Measurements from ENCODE around the gene AGAP1. TPM values are rescaled to one million over a fixed set of nuclear protein-coding genes. Genes with fewer than 3 reads are reported as not detected.
A peak's percentile ranks its signal among the peaks of the same experiment; 100 is the strongest.

Gene AGAP1
- total RNA-seq, 1 donor, result 18.5 TPM

DNA sequence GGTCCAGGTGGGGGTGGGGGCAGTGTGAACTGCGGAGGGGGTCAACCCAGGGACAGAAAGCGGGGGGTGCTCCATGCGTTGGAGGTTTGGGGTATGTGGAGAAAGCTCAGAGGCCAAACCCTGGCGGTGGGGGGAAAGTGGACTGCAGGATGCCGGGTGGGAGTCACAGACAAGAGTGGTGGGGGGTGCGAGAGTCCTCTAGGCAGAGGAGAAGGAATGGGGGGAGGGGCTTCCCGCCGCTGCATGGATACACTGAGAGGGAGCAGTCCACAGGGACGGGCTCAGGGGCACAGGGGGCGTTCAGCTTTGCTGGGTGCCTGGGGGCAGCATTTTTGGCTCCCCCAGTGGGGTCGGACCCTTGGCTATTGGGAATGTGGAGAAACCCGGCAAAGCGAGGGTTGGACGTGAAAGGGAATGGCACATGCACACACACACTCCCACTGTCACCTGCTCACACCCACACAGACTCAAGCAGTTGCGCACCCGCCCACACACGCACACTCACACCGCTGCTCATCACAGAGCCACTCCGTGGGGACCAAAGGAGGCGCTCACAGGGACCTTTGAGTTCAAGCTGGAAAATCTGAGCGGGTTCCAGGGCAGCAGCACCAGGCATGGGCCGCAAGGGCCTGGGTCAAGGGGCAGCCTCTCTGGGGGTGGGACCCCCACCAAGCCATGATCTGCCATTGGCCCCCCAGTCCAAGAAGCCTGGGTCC lies 666.7 kb downstream of the AGAP1 start:
- H3K79me2 ChIP-seq (ENCODE audit: insufficient read depth, low read length), result no peaks in the 10 kb centered on the region
- TF ChIP-seq, protein P1, sequence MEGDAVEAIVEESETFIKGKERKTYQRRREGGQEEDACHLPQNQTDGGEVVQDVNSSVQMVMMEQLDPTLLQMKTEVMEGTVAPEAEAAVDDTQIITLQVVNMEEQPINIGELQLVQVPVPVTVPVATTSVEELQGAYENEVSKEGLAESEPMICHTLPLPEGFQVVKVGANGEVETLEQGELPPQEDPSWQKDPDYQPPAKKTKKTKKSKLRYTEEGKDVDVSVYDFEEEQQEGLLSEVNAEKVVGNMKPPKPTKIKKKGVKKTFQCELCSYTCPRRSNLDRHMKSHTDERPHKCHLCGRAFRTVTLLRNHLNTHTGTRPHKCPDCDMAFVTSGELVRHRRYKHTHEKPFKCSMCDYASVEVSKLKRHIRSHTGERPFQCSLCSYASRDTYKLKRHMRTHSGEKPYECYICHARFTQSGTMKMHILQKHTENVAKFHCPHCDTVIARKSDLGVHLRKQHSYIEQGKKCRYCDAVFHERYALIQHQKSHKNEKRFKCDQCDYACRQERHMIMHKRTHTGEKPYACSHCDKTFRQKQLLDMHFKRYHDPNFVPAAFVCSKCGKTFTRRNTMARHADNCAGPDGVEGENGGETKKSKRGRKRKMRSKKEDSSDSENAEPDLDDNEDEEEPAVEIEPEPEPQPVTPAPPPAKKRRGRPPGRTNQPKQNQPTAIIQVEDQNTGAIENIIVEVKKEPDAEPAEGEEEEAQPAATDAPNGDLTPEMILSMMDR (IDR thresholded peaks at IDR 0.05; ENCODE audit: extremely low read depth, low read depth, low read length), result no peak
- no peak overlapping the region for H3K4me2 ChIP-seq (ENCODE audit: insufficient read depth, low read length)
- no peaks in the 10 kb centered on the region for H3K36me3 ChIP-seq (ENCODE audit: insufficient read depth, low read length)
- H3K4me3 ChIP-seq (ENCODE audit: insufficient read depth, low read length), result no peak overlapping the region
- no peak overlapping the region for H3K27ac ChIP-seq (ENCODE audit: low read depth, low read length)
- H3K27me3 ChIP-seq (ENCODE audit: insufficient read depth, low read length), result peaks cover 37% of the 10 kb centered on the region
- no peak overlapping the region for H2AFZ ChIP-seq (ENCODE audit: low read length)
- H3K4me1 ChIP-seq (ENCODE audit: insufficient read depth, low read length), result no peaks in the 10 kb centered on the region
- H3K9me3 ChIP-seq (ENCODE audit: low read depth, low read length), result no peaks in the 10 kb centered on the region
- no peaks in the 10 kb centered on the region for H4K20me1 ChIP-seq (ENCODE audit: insufficient read depth, low read length)
- peak; percentile 82 for DNase-seq (ENCODE audit: insufficient read length, low spot score, missing footprints)

DNA sequence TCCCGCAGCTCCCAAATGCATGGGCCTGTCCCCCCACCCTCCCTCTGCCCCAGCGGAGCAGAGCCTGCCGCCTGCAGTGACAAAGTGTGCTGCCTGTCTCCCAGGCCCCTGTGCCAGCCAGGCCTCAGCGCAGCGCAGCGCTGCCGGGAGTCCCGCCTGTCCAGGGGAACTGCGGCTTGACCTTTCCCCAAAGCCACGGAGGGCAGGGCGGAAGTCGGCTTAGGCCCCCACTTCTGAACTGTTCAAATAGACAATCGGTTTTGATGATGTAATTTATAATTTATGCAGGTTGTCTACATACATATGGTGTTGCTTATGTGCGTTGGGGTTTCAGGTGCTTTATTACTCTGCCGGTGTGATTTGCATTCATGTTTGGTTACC lies 667.2 kb downstream of the AGAP1 start:
- Histone ChIP-seq H3K36me3 (ENCODE audit: insufficient read depth, low read length) (no peaks in the 10 kb centered on the region), H2AFZ (ENCODE audit: low read length) (no peak overlapping the region), H3K4me3 (ENCODE audit: insufficient read depth, low read length) (no peak overlapping the region), H3K4me1 (ENCODE audit: insufficient read depth, low read length) (no peaks in the 10 kb centered on the region), H4K20me1 (ENCODE audit: insufficient read depth, low read length) (no peaks in the 10 kb centered on the region), H3K27me3 (ENCODE audit: insufficient read depth, low read length) (peaks cover 42% of the 10 kb centered on the region), H3K27ac (ENCODE audit: low read depth, low read length) (no peak overlapping the region), H3K4me2 (ENCODE audit: insufficient read depth, low read length) (no peak overlapping the region), H3K9me3 (ENCODE audit: low read depth, low read length) (no peaks in the 10 kb centered on the region), H3K79me2 (ENCODE audit: insufficient read depth, low read length) (no peaks in the 10 kb centered on the region)
- DNase-seq (ENCODE audit: insufficient read length, low spot score, missing footprints), result peak; percentile 80
- TF ChIP-seq, protein P1 (IDR thresholded peaks at IDR 0.05; ENCODE audit: extremely low read depth, low read depth, low read length), result no peak

DNA sequence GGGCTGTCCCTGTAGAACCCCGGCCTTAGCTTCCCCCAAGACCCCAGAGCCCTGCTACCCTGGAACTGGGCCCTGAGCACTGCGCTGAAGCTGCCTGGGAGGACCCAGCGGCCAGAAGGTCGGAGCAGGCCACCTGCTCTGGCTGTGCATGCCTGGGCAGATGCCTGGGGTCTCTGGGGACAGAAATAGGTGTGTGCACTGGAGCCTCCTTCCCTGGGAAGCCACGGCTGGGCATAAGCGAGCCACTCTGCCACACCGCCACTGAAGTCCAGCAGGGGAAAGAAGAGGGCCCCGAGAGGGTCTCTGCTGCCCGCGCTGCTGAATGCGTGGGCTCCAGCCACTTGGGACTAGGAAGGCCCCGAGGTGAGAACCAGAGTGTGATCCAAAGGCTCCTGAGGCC lies 667.7 kb downstream of the AGAP1 start:
- no peak overlapping the region for H3K4me3 ChIP-seq (ENCODE audit: insufficient read depth, low read length)
- no peaks in the 10 kb centered on the region for H3K4me1 ChIP-seq (ENCODE audit: insufficient read depth, low read length)
- no peaks in the 10 kb centered on the region for H4K20me1 ChIP-seq (ENCODE audit: insufficient read depth, low read length)
- TF ChIP-seq, protein P1 (IDR thresholded peaks at IDR 0.05; ENCODE audit: extremely low read depth, low read depth, low read length), result no peak
- H3K27me3 ChIP-seq (ENCODE audit: insufficient read depth, low read length), result peaks cover 47% of the 10 kb centered on the region
- H3K79me2 ChIP-seq (ENCODE audit: insufficient read depth, low read length), result no peaks in the 10 kb centered on the region
- H3K36me3 ChIP-seq (ENCODE audit: insufficient read depth, low read length), result no peaks in the 10 kb centered on the region
- DNase-seq (ENCODE audit: insufficient read length, low spot score, missing footprints), result peak; percentile 59
- H3K9me3 ChIP-seq (ENCODE audit: low read depth, low read length), result no peaks in the 10 kb centered on the region
- no peak overlapping the region for H2AFZ ChIP-seq (ENCODE audit: low read length)
- no peak overlapping the region for H3K4me2 ChIP-seq (ENCODE audit: insufficient read depth, low read length)
- H3K27ac ChIP-seq (ENCODE audit: low read depth, low read length), result no peak overlapping the region

DNA sequence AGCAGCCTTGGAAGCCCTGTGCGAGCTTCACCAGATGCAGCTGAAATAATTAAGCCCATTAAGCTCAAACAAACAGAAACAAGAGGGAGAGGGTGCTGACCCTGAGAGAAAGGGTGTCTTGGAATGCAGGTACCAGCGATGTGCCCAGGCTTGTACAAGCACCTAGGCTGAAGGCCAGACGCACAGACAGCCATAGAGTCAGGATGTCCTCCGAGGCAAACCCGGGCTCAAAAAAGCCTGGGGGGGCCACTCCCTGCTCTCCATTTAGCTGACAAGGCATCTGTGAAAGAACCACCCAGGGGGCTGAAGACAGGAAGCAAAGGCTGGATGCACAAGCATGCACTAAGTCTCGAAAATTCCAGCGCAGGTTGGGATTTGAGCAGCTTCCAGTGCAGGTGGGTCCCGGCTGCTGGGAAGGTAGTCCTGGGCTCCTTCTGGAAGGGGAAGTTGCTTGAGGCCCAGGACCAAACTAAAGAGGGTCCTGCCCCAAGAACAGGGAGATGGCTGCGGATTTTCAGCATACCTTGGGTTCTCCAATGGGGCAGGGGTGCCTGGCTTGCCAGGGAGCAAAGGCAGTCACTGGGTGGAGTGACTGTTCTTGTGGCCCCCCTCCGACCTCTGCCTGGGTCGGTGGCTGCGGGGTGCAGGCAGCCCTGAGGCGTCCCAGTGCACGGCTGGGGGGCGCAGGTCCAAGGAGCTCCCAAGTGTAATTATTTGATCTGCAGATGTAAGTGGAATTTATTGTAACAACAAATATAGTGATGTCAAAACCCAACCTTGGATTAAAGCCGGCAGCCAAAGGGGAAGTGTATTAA lies 668.4 kb downstream of the AGAP1 start:
- no peaks in the 10 kb centered on the region for H3K79me2 ChIP-seq (ENCODE audit: insufficient read depth, low read length)
- no peak overlapping the region for H3K27ac ChIP-seq (ENCODE audit: low read depth, low read length)
- H3K36me3 ChIP-seq (ENCODE audit: insufficient read depth, low read length), result no peaks in the 10 kb centered on the region
- peak; percentile 89 for DNase-seq (ENCODE audit: insufficient read length, low spot score, missing footprints)
- peaks cover 2% of the 10 kb centered on the region for H4K20me1 ChIP-seq (ENCODE audit: insufficient read depth, low read length)
- H3K4me3 ChIP-seq (ENCODE audit: insufficient read depth, low read length), result no peak overlapping the region
- H3K9me3 ChIP-seq (ENCODE audit: low read depth, low read length), result no peaks in the 10 kb centered on the region
- TF ChIP-seq, protein P1 (IDR thresholded peaks at IDR 0.05; ENCODE audit: extremely low read depth, low read depth, low read length), result no peak
- no peaks in the 10 kb centered on the region for H3K4me1 ChIP-seq (ENCODE audit: insufficient read depth, low read length)
- peaks cover 54% of the 10 kb centered on the region for H3K27me3 ChIP-seq (ENCODE audit: insufficient read depth, low read length)
- H2AFZ ChIP-seq (ENCODE audit: low read length), result no peak overlapping the region
- no peak overlapping the region for H3K4me2 ChIP-seq (ENCODE audit: insufficient read depth, low read length)
